C1 segment of cervical spinal cord (tissue), 14 donors: Measurements from ENCODE around the gene DHX30.
"Not testable (repeated sequence)": the region's sequence is repeated elsewhere in the genome, so short reads cannot be mapped to it uniquely, and the experiment has no call there.

Experiments
- DNase-seq, 14 donors: peaks; one replicate each; lab custom pipeline; 2025; lab: John Stamatoyannopoulos, UW

DHX30 gene

GRCh38 chr3:47802734-47803479, at the start of gene DHX30:
Gene DHX30 (plus strand): TSS chr3:47803138. CDS start chr3:47810684, 7,546 bp downstream.
- peak; percentile 52 to 95 (median 88) for DNase-seq

GRCh38 chr3:47758261-47759025, 44.5 kb upstream of the DHX30 start:
- no peak for DNase-seq

- DNase-seq: not testable (repeated sequence)
Observed at GRCh38 chr3:47760207-47760606, 42.7 kb upstream of the DHX30 start.

- DNase-seq: no peak
Observed at GRCh38 chr3:47761046-47761445, 41.9 kb upstream of the DHX30 start.

GRCh38 chr3:47762233-47762632, 40.7 kb upstream of the DHX30 start:
- no peak for DNase-seq

GRCh38 chr3:47766186-47766585, 36.8 kb upstream of the DHX30 start:
- no peak for DNase-seq

GRCh38 chr3:47772047-47772446, 30.9 kb upstream of the DHX30 start:
- DNase-seq: no peak

GRCh38 chr3:47772788-47773187, 30.1 kb upstream of the DHX30 start:
- no peak for DNase-seq

GRCh38 chr3:47778746-47779145, 24.2 kb upstream of the DHX30 start:
- no peak for DNase-seq

- peak in 10 of 14 donors; percentile 56 to 85 (median 68) for DNase-seq
Observed at GRCh38 chr3:47780741-47781684, 21.9 kb upstream of the DHX30 start.

GRCh38 chr3:47781685-47782445, 21.1 kb upstream of the DHX30 start, which contains the start of gene SMARCC1:
Gene SMARCC1 (minus strand): TSS chr3:47781893. CDS start chr3:47781797, 96 bp downstream.
- DNase-seq: peak; percentile 52 to 98 (median 93)

- no peak for DNase-seq
Observed at GRCh38 chr3:47782446-47783308, 20.3 kb upstream of the DHX30 start.

- no peak for DNase-seq
Observed at GRCh38 chr3:47783673-47784072, 19.3 kb upstream of the DHX30 start.

GRCh38 chr3:47791193-47791855, 11.6 kb upstream of the DHX30 start:
- DNase-seq: no peak

- no peak for DNase-seq
Observed at GRCh38 chr3:47792699-47793098, 10.2 kb upstream of the DHX30 start.

- no peak for DNase-seq
Observed at GRCh38 chr3:47794544-47794943, 8.4 kb upstream of the DHX30 start.

- no peak for DNase-seq
Observed at GRCh38 chr3:47799733-47800132, 3.2 kb upstream of the DHX30 start.

- DNase-seq: no peak
Observed at GRCh38 chr3:47803480-47804025, 615 bp downstream of the DHX30 start.

GRCh38 chr3:47804577-47804976, 1.6 kb downstream of the DHX30 start:
- DNase-seq: no peak
